Measurements from ENCODE around the gene GLB1L. TPM values are rescaled to one million over a fixed set of nuclear protein-coding genes. Genes with fewer than 3 reads are reported as not detected.

GLB1L gene
- total RNA-seq, 1 donor from 2014 or later: 12.0 TPM

GRCh38 chr2:219252900-219253752, 7.9 kb upstream of the GLB1L start, which contains the start of gene TUBA4B:
Gene TUBA4B (plus strand): TSS chr2:219253243. CDS start chr2:219253408, 165 bp downstream.
- DNase-seq (ENCODE audit: low spot score): no peak

GRCh38 chr2:219252570-219252899, 7.3 kb upstream of the GLB1L start:
- no peak for DNase-seq (ENCODE audit: low spot score)

GRCh38 chr2:219252084-219252483, 6.8 kb upstream of the GLB1L start:
- DNase-seq (ENCODE audit: low spot score): no peak

- DNase-seq (ENCODE audit: low spot score): no peak
Measured at GRCh38 chr2:219251656-219252055, 6.4 kb upstream of the GLB1L start.

GRCh38 chr2:219250049-219250781, 5.0 kb upstream of the GLB1L start:
- no peak for DNase-seq (ENCODE audit: low spot score)

GRCh38 chr2:219249203-219249980, 4.1 kb upstream of the GLB1L start:
- peak; percentile 95 for DNase-seq (ENCODE audit: low spot score)

GRCh38 chr2:219248845-219249202, 3.6 kb upstream of the GLB1L start:
- no peak for DNase-seq (ENCODE audit: low spot score)

- DNase-seq (ENCODE audit: low spot score): no peak
Measured at GRCh38 chr2:219247678-219248642, 2.7 kb upstream of the GLB1L start.

GRCh38 chr2:219246559-219246958, 1.3 kb upstream of the GLB1L start:
- no peak for DNase-seq (ENCODE audit: low spot score)

- DNase-seq (ENCODE audit: low spot score): no peak
Measured at GRCh38 chr2:219245899-219246230, 621 bp upstream of the GLB1L start.

GRCh38 chr2:219244789-219245147, 476 bp downstream of the GLB1L start:
- no peak for DNase-seq (ENCODE audit: low spot score)

- peak; percentile 43 for DNase-seq (ENCODE audit: low spot score)
Measured at GRCh38 chr2:219243291-219243761, 1.9 kb downstream of the GLB1L start.

- no peak for DNase-seq (ENCODE audit: low spot score)
Measured at GRCh38 chr2:219234331-219234730, 10.9 kb downstream of the GLB1L start.

- DNase-seq (ENCODE audit: low spot score): no peak
Measured at GRCh38 chr2:219230059-219230540, 15.1 kb downstream of the GLB1L start.

- peak; percentile 100 for DNase-seq (ENCODE audit: low spot score)
Measured at GRCh38 chr2:219229305-219230058, 15.8 kb downstream of the GLB1L start, which contains the start of the genes ANKZF1 and ATG9A. Gene ANKZF1 (plus strand): TSS chr2:219229806. CDS start chr2:219230258, 452 bp downstream. Gene ATG9A (minus strand): TSS chr2:219229636. CDS start chr2:219228024, 1,612 bp downstream.

- no peak for DNase-seq (ENCODE audit: low spot score)
Measured at GRCh38 chr2:219228911-219229304, 16.3 kb downstream of the GLB1L start.

GRCh38 chr2:219228041-219228910, 17.0 kb downstream of the GLB1L start:
- DNase-seq (ENCODE audit: low spot score): no peak

- no peak for DNase-seq (ENCODE audit: low spot score)
Measured at GRCh38 chr2:219225350-219225749, 19.9 kb downstream of the GLB1L start.

Measured in umbilical cord (tissue), 2 donors.